Bronchial smooth muscle cell (primary cell): ENCODE measurements around the gene DAP. TPM values are rescaled to one million over a fixed set of nuclear protein-coding genes. Genes with fewer than 3 reads are reported as not detected.

Experiments
- total RNA-seq: library from RNA; depleted of rRNA; stranded (reverse); fragments of >200 nt; gene quantifications from 2 replicates; pipeline ENCODE4 v1.2.1, GENCODE V29; 2014

DAP gene, protein sequence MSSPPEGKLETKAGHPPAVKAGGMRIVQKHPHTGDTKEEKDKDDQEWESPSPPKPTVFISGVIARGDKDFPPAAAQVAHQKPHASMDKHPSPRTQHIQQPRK
- 31.0 and 40.8 TPM in 2 replicates for total RNA-seq

GRCh38 chr5:10761185-10761932 lies at the start of gene DAP:
Gene DAP, minus strand, starts transcription at chr5:10761234. Its CDS starts 166 bp downstream, at chr5:10761068.

Other genes with a start within 250 kb of the DAP start
- gene ANKRD33B, start 197.2 kb downstream of the DAP start, total RNA-seq: 3.6 and 16.1 TPM in 2 replicates